Breast epithelium (tissue), 4 donors: ENCODE data around the gene BCAS1. TPM values are rescaled to one million over a fixed set of nuclear protein-coding genes. Genes with fewer than 3 reads are reported as not detected.
A peak's percentile ranks its signal among the peaks of the same experiment; 100 is the strongest.

ENCODE experiments used
- DNase-seq, 2 donors: peaks; one replicate each; pipeline ENCODE4 v3.0.0-alpha.2; 2019; ENCODE audit warnings: low spot score in 2 of 2
- H3K27ac ChIP-seq, 2 donors: fragments of 200-600 bp; sonication (generic) in 1 of 2; one replicate each; pipeline ENCODE4 v1.5.1; 2016 to 2019; ENCODE audit warnings: mild to moderate bottlenecking in 1 of 2
- H3K27me3 ChIP-seq, 2 donors: fragments of 200-600 bp; sonication (generic) in 1 of 2; one replicate each; pipeline versions ENCODE4 v1.5.1 to v1.6.0; 2017 to 2019; ENCODE audit warnings: control low read depth in 1 of 2, mild to moderate bottlenecking in 1 of 2
- H3K36me3 ChIP-seq: fragments of 200-600 bp; one replicate; pipeline ENCODE4 v1.5.1; 2019
- H3K4me1 ChIP-seq, 2 donors: fragments of 200-600 bp; sonication (generic); one replicate each; pipeline ENCODE4 v1.5.1; 2016 to 2019; ENCODE audit warnings: control low read depth in 1 of 2
- H3K4me3 ChIP-seq, 3 donors: fragments of 200-600 bp; sonication (generic); 1 replicate in 2 of 3; 2 replicates in 1 of 3; pipeline ENCODE4 v1.5.1; 2016 to 2019; ENCODE audit warnings: mild to moderate bottlenecking in 3 of 3, moderate library complexity in 2 of 3
- H3K9me3 ChIP-seq, 2 donors: fragments of 200-600 bp; sonication (generic) in 1 of 2; one replicate each; pipeline ENCODE4 v1.5.1; 2016 to 2019; ENCODE audit warnings: control low read depth in 1 of 2
- POLR2A ChIP-seq: fragments of 450-650 bp; IDR thresholded peaks from one replicate; pipeline ENCODE4 v1.6.1; 2016; ENCODE audit warnings: antibody characterized with exemption, mild to moderate bottlenecking, moderate library complexity
- POLR2AphosphoS5 ChIP-seq, 3 donors: sonication (generic); formaldehyde crosslinking; IDR thresholded peaks; one replicate each; pipeline ENCODE4 v1.6.1; 2017; ENCODE audit warnings: antibody characterized with exemption in 3 of 3
- intact Hi-C: fragments of 100-400 bp; cut with DNase I; formaldehyde crosslinking; loops from one replicate; pipeline ENCODE4 v1.15.1; 2023; ENCODE audit warnings: low total_unique reads
- total RNA-seq, 3 donors: library from RNA; depleted of rRNA; stranded (reverse); fragments of >200 nt; gene quantifications; one replicate each; pipeline ENCODE4 v1.1.0, GENCODE V29; 2016
- TF ChIP-seq, protein P1 (sequence below), 3 donors: fragments of 450-650 bp; IDR thresholded peaks; one replicate each; pipeline ENCODE4 v1.5.1; 2016 to 2017; ENCODE audit warnings: antibody characterized with exemption in 3 of 3, mild to moderate bottlenecking in 3 of 3, moderate library complexity in 3 of 3

BCAS1 gene
- total RNA-seq, 3 donors from 2014 or later, result 0.98 to 3.1 TPM; not detected in 1

DNA sequence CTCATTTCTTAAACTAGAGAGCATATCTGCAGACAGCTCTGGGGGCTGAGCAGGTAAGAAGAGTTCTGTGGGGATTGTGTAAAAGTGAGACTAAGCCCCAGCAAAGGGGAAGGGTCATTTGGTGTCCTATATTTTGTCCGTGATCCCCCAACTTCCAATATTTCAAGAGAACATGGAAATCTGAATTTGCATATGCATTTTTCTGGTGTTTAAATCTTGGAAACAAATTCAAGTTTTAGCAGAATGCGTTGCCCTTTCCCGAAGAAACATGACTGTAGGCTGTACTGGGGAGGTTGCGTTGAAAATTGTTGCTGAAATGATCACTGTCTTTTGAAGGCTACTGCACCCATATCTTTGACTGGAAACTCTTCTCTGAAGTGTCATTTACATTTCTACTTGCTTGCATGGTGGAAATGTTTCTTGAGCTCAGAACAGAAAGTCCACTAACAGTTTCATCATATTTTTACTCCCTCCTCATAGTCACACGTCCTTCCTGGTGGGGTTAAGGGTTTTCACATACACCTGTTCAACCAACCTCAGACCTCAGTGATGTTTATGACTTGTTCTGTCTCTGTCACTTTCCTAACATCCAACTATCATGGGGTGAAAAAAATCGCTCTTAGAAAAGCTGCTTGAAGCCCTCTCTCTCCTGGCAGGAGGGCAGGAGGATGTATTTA, 140.3 kb downstream of the BCAS1 start:
- Histone ChIP-seq H3K36me3 (no peaks in the 10 kb centered on the region), H3K27me3 (no peaks in the 10 kb centered on the region), H3K9me3 (no peaks in the 10 kb centered on the region), H3K4me3 (no peak overlapping the region), H3K27ac (peak overlapping the region in 1 of 2 donors; percentile 43), H3K4me1 (no peaks in the 10 kb centered on the region)
- no peak for DNase-seq
- intact Hi-C loops, result no loop called here
- TF ChIP-seq POLR2A, result no peak
- no peak for TF ChIP-seq POLR2AphosphoS5 (IDR thresholded peaks at IDR 0.05)

DNA sequence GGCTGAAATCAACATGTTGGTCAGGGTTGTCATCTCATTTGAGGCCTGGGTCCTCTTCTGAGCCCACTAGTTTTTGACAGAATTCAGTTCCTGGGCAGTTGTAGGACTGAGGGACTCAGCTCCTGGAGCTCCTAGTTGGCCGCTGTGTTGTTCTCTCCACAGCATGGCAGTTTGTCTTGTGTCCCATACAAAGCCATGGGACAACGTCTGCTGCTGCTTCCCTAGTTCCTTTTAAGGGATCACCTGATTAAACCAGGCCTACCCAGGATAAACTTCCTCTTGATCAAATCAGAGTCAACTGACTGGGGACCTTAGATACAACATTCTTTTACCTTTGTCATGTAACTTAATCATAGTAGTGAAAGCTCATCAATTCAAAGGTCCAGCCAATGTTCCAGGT, 141.0 kb downstream of the BCAS1 start:
- intact Hi-C loops, result no loop called here
- Histone ChIP-seq H3K36me3 (no peaks in the 10 kb centered on the region), H3K4me1 (no peaks in the 10 kb centered on the region), H3K4me3 (no peak overlapping the region), H3K27me3 (no peaks in the 10 kb centered on the region), H3K9me3 (no peaks in the 10 kb centered on the region), H3K27ac (no peak overlapping the region)
- no peak for DNase-seq
- TF ChIP-seq, protein P1, sequence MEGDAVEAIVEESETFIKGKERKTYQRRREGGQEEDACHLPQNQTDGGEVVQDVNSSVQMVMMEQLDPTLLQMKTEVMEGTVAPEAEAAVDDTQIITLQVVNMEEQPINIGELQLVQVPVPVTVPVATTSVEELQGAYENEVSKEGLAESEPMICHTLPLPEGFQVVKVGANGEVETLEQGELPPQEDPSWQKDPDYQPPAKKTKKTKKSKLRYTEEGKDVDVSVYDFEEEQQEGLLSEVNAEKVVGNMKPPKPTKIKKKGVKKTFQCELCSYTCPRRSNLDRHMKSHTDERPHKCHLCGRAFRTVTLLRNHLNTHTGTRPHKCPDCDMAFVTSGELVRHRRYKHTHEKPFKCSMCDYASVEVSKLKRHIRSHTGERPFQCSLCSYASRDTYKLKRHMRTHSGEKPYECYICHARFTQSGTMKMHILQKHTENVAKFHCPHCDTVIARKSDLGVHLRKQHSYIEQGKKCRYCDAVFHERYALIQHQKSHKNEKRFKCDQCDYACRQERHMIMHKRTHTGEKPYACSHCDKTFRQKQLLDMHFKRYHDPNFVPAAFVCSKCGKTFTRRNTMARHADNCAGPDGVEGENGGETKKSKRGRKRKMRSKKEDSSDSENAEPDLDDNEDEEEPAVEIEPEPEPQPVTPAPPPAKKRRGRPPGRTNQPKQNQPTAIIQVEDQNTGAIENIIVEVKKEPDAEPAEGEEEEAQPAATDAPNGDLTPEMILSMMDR (IDR thresholded peaks at IDR 0.05), result no peak
- TF ChIP-seq POLR2AphosphoS5 (IDR thresholded peaks at IDR 0.05) (no peak), POLR2A (no peak)

DNA sequence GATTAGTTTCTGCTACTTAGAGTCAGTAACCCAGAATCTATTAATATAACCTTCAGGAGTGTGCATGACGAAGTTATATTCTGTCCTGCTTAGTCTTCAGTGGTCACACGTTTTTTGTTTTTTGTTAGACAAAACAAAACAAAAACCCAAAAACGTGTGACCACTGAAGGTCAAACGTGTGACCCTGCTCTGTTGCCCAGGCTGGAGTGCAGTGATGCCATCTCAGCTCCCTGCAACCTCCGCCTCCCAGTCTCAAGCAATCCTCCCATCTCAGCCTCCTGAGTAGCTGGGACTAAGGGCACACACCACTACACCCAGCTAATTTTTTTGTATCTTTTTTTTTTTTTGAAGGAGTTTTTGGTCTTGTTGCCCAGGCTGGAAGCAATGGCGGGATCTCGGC, 142.4 kb downstream of the BCAS1 start:
- H3K4me3 ChIP-seq, result no peak overlapping the region
- no peak overlapping the region for H3K27ac ChIP-seq
- no peak for TF ChIP-seq POLR2AphosphoS5 (IDR thresholded peaks at IDR 0.05)
- TF ChIP-seq, protein P1 (IDR thresholded peaks at IDR 0.05), result no peak
- TF ChIP-seq POLR2A, result no peak
- H3K4me1 ChIP-seq, result no peaks in the 10 kb centered on the region
- H3K27me3 ChIP-seq, result no peaks in the 10 kb centered on the region
- H3K9me3 ChIP-seq, result no peaks in the 10 kb centered on the region
- DNase-seq, result no peak
- H3K36me3 ChIP-seq, result no peaks in the 10 kb centered on the region
- intact Hi-C loops, result loop anchor here (1.0 kb wide), 1 partner anchor 24 kb away; no protein-coding TSS in a partner anchor

DNA sequence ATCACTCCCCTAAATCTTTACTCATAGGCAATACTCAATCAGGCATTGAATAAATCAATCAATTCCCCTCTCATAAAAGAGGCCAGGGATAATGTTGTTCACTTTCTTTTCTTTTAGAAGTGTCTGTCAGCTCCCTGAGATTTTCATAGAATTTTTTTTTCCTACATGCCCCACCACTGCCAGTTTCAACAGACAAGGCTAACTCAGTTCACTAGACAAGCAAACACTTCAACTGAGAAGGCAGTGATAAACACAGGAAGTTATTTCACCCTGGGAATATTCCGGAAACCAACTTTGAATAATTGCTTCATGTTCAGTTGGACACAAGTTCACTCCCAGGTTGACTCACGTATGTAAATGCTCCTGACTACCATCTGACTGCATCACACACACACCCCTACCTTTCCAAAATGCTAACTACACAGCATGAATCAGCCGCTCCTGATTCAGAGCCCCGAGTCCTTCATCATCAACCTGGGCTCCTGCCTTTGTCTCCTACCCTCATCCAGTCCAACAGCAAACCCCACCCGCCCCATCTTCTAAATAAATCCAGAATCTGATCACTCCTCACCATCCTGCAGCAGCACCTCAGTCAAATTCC, 143.9 kb downstream of the BCAS1 start:
- no peak for DNase-seq
- H3K27ac ChIP-seq, result peak overlapping the region; percentile 14 to 72
- intact Hi-C loops, result no loop called here
- TF ChIP-seq POLR2AphosphoS5 (IDR thresholded peaks at IDR 0.05), result peak in 1 of 3 donors; percentile 22
- TF ChIP-seq, protein P1 (IDR thresholded peaks at IDR 0.05), result no peak
- no peaks in the 10 kb centered on the region for H3K4me1 ChIP-seq
- H3K4me3 ChIP-seq, result no peak overlapping the region
- H3K36me3 ChIP-seq, result no peaks in the 10 kb centered on the region
- no peaks in the 10 kb centered on the region for H3K9me3 ChIP-seq
- no peaks in the 10 kb centered on the region for H3K27me3 ChIP-seq

DNA sequence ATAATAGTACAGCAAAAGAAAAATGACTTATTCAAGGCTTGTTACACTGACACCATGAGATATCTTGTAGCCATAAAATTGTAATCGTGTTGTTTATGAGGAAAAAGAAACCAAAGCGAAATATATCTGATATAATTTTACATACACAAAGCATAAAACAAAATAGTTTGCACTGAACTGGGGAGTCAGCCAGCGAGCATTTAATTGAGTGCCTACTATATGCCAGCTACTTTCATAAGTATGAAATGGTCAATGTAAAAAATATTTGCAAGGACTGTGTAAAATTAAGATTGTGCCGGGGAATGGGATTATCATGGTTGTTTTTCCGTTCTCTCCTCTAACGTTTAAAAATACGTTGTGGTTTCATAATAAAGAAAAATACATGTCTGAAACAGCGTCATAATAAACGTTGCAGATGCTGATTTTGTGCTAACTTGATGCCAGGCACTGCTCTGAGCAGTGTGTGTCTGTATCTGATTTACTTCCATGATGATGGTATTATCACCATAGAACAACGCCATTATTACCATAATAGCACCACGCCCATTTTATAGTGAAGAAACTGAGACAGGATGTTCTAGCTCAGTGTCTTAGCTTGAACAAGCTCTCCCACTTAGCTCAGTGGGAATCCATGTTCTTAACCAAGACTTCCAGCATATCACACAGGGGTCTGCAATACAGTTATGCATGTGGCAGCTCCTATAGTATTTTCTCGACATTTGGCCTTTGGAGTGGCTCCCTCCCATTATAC, 144.6 kb downstream of the BCAS1 start:
- H3K27ac ChIP-seq, result peak overlapping the region in 1 of 2 donors; percentile 72
- intact Hi-C loops, result no loop called here
- DNase-seq, result no peak

More for the DNA sequence above, 144.6 kb downstream of the BCAS1 start:
- no peak overlapping the region for H3K4me3 ChIP-seq
- TF ChIP-seq POLR2AphosphoS5 (IDR thresholded peaks at IDR 0.05) (no peak), POLR2A (no peak)
- TF ChIP-seq, protein P1 (IDR thresholded peaks at IDR 0.05), result no peak
- no peaks in the 10 kb centered on the region for H3K9me3 ChIP-seq
- H3K36me3 ChIP-seq, result no peaks in the 10 kb centered on the region
- no peaks in the 10 kb centered on the region for H3K4me1 ChIP-seq
- no peaks in the 10 kb centered on the region for H3K27me3 ChIP-seq
